MM.1S (cell line): ENCODE data around the gene CARD11.

Experiments
- CTCF ChIP-seq: fragments of 300-600 bp; sonication (generic); IDR thresholded peaks from 2 replicates; pipeline ENCODE4 v1.5.1; 2016; ENCODE audit warnings: antibody characterized with exemption, low read length, mixed read lengths
- EZH2 ChIP-seq: fragments of 300-600 bp; sonication (generic); optimal IDR thresholded peaks from 2 replicates; pipeline ENCODE3; 2017; ENCODE audit warnings: low read depth, mild to moderate bottlenecking, antibody characterized with exemption, low read length, mixed read lengths
- EZH2phosphoT487 ChIP-seq: fragments of 300-600 bp; sonication (generic); IDR thresholded peaks from 2 replicates; pipeline ENCODE4 v1.6.1; 2018; ENCODE audit warnings: antibody characterized with exemption, low read length

- TF ChIP-seq CTCF (no peak), EZH2 (no peak), EZH2phosphoT487 (no peak)
Observed at GRCh38 chr7:2972835-2973161, 70.9 kb downstream of the CARD11 start.
